NCI-H128 (cell line): Measurements from ENCODE around the gene TIE1.

Experiments used
- DNase-seq: peaks from one replicate; lab custom pipeline; 2025; ENCODE audit not compliant: unreplicated experiment; lab: John Stamatoyannopoulos, UW

TIE1 gene

GRCh38 chr1:43311521-43311920 lies 10.7 kb downstream of the TIE1 start:
- DNase-seq, result no peak

GRCh38 chr1:43312212-43312623 lies 11.4 kb downstream of the TIE1 start:
- no peak for DNase-seq

- no peak for DNase-seq
Measured at GRCh38 chr1:43312663-43313515, 12.1 kb downstream of the TIE1 start.

GRCh38 chr1:43313771-43314170 lies 13.0 kb downstream of the TIE1 start:
- DNase-seq, result no peak

GRCh38 chr1:43314233-43314632 lies 13.5 kb downstream of the TIE1 start:
- no peak for DNase-seq

GRCh38 chr1:43315481-43315880 lies 14.7 kb downstream of the TIE1 start:
- no peak for DNase-seq

- no peak for DNase-seq
Measured at GRCh38 chr1:43315963-43316737, 15.4 kb downstream of the TIE1 start.

- DNase-seq, result no peak
Measured at GRCh38 chr1:43316738-43317520, 16.1 kb downstream of the TIE1 start.

GRCh38 chr1:43317817-43318471 lies 17.2 kb downstream of the TIE1 start:
- no peak for DNase-seq

GRCh38 chr1:43318831-43319230 lies 18.0 kb downstream of the TIE1 start:
- DNase-seq, result no peak

- no peak for DNase-seq
Measured at GRCh38 chr1:43319288-43319687, 18.5 kb downstream of the TIE1 start.

- no peak for DNase-seq
Measured at GRCh38 chr1:43319766-43320165, 19.0 kb downstream of the TIE1 start.

- DNase-seq, result no peak
Measured at GRCh38 chr1:43321331-43321891, 20.6 kb downstream of the TIE1 start.

GRCh38 chr1:43322506-43322905 lies 21.7 kb downstream of the TIE1 start:
- DNase-seq, result no peak

GRCh38 chr1:43324810-43325209 lies 24.0 kb downstream of the TIE1 start:
- DNase-seq, result no peak

- no peak for DNase-seq
Measured at GRCh38 chr1:43325381-43325780, 24.6 kb downstream of the TIE1 start.

- no peak for DNase-seq
Measured at GRCh38 chr1:43327549-43328292, 26.9 kb downstream of the TIE1 start.

- DNase-seq, result no peak
Measured at GRCh38 chr1:43329995-43330751, 29.4 kb downstream of the TIE1 start.

GRCh38 chr1:43331688-43332087 lies 30.9 kb downstream of the TIE1 start:
- DNase-seq, result no peak
